ENCODE results near the gene DNMT3A. TPM values are rescaled to one million over a fixed set of nuclear protein-coding genes. Genes with fewer than 3 reads are reported as not detected.

DNMT3A gene
- total and polyA plus RNA-seq, 2 donors (not counting 1 experiment from before 2014, with no cell fraction given), result 8.9 to 24.5 TPM

DNA sequence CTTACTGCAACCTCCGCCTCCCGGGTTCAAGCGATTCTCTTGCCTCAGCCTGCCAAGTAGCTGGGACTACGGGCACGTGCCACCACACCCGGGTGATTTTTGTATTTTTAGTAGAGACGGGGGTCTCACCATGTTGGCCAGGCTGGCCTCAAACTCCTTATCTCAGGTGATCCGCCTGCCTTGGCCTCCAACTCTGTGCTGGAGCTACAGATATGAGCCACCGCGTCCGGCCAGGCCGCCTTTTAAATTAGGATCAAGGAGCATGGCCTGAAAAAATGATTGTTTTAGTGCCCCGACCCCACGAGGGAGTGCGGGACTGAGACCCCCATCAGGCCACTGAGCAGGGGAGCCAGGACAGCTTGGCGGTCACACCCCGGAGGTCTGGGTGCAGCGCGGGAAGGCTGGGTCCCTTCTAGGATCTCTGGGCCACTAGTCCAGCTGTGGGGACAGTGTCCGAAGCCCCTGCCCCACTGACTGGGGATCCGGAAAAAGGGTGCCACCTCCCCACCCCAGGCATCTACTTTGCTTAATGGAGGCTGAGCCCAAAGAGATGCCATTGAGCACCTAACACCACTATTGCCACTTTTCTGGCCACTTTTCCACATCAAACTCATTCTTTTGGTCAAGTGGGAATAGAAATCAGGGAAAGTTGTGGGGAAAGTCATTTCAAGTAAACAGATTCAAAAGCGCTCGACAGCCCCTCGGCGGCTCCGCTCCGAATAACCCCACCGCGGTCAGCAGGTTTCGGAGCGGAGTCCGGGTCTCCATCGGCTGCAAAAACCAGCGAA lies 19.7 kb upstream of the DNMT3A start:
- H3K4me1 ChIP-seq (ENCODE audit: control insufficient read depth in 2 of 2, insufficient read depth in 2 of 2, low read length in 2 of 2), result peaks cover 7 to 18% of the 10 kb centered on the region in 2 donors
- H3K79me2 ChIP-seq (ENCODE audit: control insufficient read depth, insufficient read depth, low read length), result peaks cover 4% of the 10 kb centered on the region
- Mint-ChIP-seq H3K9me3 (ENCODE audit: insufficient read depth) (no peaks in the 10 kb centered on the region), H3K4me1 (peaks cover 26% of the 10 kb centered on the region), H3K27ac (peak overlapping the region; percentile 96), H3K27me3 (no peaks in the 10 kb centered on the region), H3K4me3 (peak overlapping the region; percentile 89)
- ChIA-PET POLR2A (interaction anchor here (0.7 to 2.2 kb wide), 8 partner anchors 15 to 1657 kb away, joined by 3 to 28 read pairs (median 4); no protein-coding TSS in a partner anchor), CTCF (interaction anchor here (0.6 to 7.3 kb wide), 46 partner anchors 8 to 247 kb away, joined by 3 to 109 read pairs (median 6); partner anchors contain the start of gene DNMT3A)
- intact Hi-C loops (cut with micrococcal nuclease), result loop anchor here (1.0 to 10.0 kb wide), 13 partner anchors 16 to 389 kb away; partner anchors contain the start of genes DNAJC27, DTNB and POMC
- peaks cover 0 to 4% (median 0%) of the 10 kb centered on the region in 3 donors for H3K9me3 ChIP-seq (ENCODE audit: control extremely low read depth in 1 of 3, control insufficient read depth in 2 of 3, insufficient read depth in 1 of 3, low read length in 2 of 3)
- ATAC-seq (ENCODE audit: low read depth) (no peak), DNase-seq (no peak)
- H3K4me3 ChIP-seq (ENCODE audit: control extremely low read depth in 1 of 5, extremely low read depth in 1 of 5, insufficient read depth in 1 of 5, low read depth in 2 of 5, low read length in 4 of 5), result peak overlapping the region in 3 of 5 experiments; percentile 41 to 72 (median 61)
- peak overlapping the region; percentile 83 for H3K9ac ChIP-seq (ENCODE audit: low read length)
- H4K20me1 ChIP-seq (ENCODE audit: control insufficient read depth, insufficient read depth, low read length, poor library complexity, severe bottlenecking), result no peaks in the 10 kb centered on the region
- peak overlapping the region; percentile 88 for H3K4me2 ChIP-seq (replicated peaks; ENCODE audit: low read depth, low read length, poor library complexity, severe bottlenecking)
- no peak overlapping the region for H3K27ac ChIP-seq (ENCODE audit: low read length in 2 of 2)
- TF ChIP-seq EZH2 (IDR thresholded peaks at IDR 0.05; ENCODE audit: borderline replicate concordance, insufficient read depth, low read depth, low read length, poor library complexity, severe bottlenecking), result no peak
- whole genome bisulfite sequencing (ENCODE audit: insufficient coverage), result 57% methylated on average over 33 of the region's 34 CpGs
- no peaks in the 10 kb centered on the region for H3K27me3 ChIP-seq (replicated peaks in 1 of 4; ENCODE audit: control extremely low read depth in 1 of 4, control insufficient read depth in 3 of 4, insufficient read depth in 4 of 4, low read length in 3 of 4)
- peak overlapping the region; percentile 55 for H2AFZ ChIP-seq (ENCODE audit: insufficient read depth, low read depth, low read length, poor library complexity, severe bottlenecking)
- no peaks in the 10 kb centered on the region for H3K36me3 ChIP-seq (replicated peaks in 1 of 2; ENCODE audit: control extremely low read depth in 1 of 2, control insufficient read depth in 1 of 2, extremely low read depth in 1 of 2, insufficient read depth in 2 of 2, low read length in 1 of 2)

DNA sequence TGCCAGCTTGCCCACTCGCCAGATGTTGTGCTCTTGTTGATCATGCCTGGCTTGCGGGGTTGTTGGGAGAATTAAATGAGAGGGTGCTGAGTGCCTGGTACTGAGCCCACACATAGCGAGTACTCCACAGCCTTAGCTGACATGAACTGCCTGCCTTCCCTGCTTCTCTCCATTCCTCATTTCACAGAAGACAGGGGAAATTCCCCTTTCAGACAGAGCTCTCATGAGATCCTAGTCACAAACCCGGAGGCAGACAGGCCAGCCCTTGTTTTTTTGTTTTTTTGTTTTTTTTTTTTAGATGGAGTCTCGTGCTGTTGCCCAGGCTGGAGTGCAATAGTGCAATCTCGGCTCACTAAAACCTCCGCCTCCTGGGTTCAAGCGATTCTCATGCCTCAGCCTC lies 17.1 kb upstream of the DNMT3A start:
- intact Hi-C loops (cut with micrococcal nuclease), result no loop called here
- POLR2A ChIA-PET, result interaction anchor here (0.7 kb wide), 1 partner anchor 10 kb away, joined by 3 read pairs; no protein-coding TSS in a partner anchor

More for the DNA sequence above, 17.1 kb upstream of the DNMT3A start:
- no peaks in the 10 kb centered on the region for H3K9me3 Mint-ChIP-seq (ENCODE audit: insufficient read depth)
- H2AFZ ChIP-seq (ENCODE audit: insufficient read depth, low read depth, low read length, poor library complexity, severe bottlenecking), result no peak overlapping the region
- H3K4me1 ChIP-seq (ENCODE audit: control insufficient read depth in 2 of 2, insufficient read depth in 2 of 2, low read length in 2 of 2), result peaks cover 7 to 18% of the 10 kb centered on the region in 2 donors
- H3K4me1 Mint-ChIP-seq, result peaks cover 16% of the 10 kb centered on the region
- peaks cover 9% of the 10 kb centered on the region for H3K27me3 Mint-ChIP-seq
- no peak for TF ChIP-seq EZH2 (IDR thresholded peaks at IDR 0.05; ENCODE audit: borderline replicate concordance, insufficient read depth, low read depth, low read length, poor library complexity, severe bottlenecking)
- TF ChIP-seq, protein P1, sequence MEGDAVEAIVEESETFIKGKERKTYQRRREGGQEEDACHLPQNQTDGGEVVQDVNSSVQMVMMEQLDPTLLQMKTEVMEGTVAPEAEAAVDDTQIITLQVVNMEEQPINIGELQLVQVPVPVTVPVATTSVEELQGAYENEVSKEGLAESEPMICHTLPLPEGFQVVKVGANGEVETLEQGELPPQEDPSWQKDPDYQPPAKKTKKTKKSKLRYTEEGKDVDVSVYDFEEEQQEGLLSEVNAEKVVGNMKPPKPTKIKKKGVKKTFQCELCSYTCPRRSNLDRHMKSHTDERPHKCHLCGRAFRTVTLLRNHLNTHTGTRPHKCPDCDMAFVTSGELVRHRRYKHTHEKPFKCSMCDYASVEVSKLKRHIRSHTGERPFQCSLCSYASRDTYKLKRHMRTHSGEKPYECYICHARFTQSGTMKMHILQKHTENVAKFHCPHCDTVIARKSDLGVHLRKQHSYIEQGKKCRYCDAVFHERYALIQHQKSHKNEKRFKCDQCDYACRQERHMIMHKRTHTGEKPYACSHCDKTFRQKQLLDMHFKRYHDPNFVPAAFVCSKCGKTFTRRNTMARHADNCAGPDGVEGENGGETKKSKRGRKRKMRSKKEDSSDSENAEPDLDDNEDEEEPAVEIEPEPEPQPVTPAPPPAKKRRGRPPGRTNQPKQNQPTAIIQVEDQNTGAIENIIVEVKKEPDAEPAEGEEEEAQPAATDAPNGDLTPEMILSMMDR (IDR thresholded peaks at IDR 0.05), result no peak
- H3K27me3 ChIP-seq (replicated peaks in 1 of 4; ENCODE audit: control extremely low read depth in 1 of 4, control insufficient read depth in 3 of 4, insufficient read depth in 4 of 4, low read length in 3 of 4), result no peaks in the 10 kb centered on the region
- H4K20me1 ChIP-seq (ENCODE audit: control insufficient read depth, insufficient read depth, low read length, poor library complexity, severe bottlenecking), result no peaks in the 10 kb centered on the region
- no peak overlapping the region for H3K4me3 Mint-ChIP-seq
- no peak overlapping the region for H3K27ac Mint-ChIP-seq
- DNase-seq (no peak), ATAC-seq (ENCODE audit: low read depth) (no peak)
- CTCF ChIA-PET, result interaction anchor here (0.7 kb wide), 1 partner anchor 48 kb away, joined by 3 read pairs; no protein-coding TSS in a partner anchor
- no peak overlapping the region for H3K4me3 ChIP-seq (ENCODE audit: control extremely low read depth in 1 of 5, extremely low read depth in 1 of 5, insufficient read depth in 1 of 5, low read depth in 2 of 5, low read length in 4 of 5)
- H3K9ac ChIP-seq (ENCODE audit: low read length), result no peak overlapping the region
- peaks cover 0 to 4% (median 0%) of the 10 kb centered on the region in 3 donors for H3K9me3 ChIP-seq (ENCODE audit: control extremely low read depth in 1 of 3, control insufficient read depth in 2 of 3, insufficient read depth in 1 of 3, low read length in 2 of 3)
- peaks cover 4% of the 10 kb centered on the region for H3K79me2 ChIP-seq (ENCODE audit: control insufficient read depth, insufficient read depth, low read length)
- H3K36me3 ChIP-seq (replicated peaks in 1 of 2; ENCODE audit: control extremely low read depth in 1 of 2, control insufficient read depth in 1 of 2, extremely low read depth in 1 of 2, insufficient read depth in 2 of 2, low read length in 1 of 2), result no peaks in the 10 kb centered on the region
- 97% methylated on average over 6 of the region's 8 CpGs for WGBS (ENCODE audit: insufficient coverage)
- no peak overlapping the region for H3K27ac ChIP-seq (ENCODE audit: low read length in 2 of 2)
- no peak overlapping the region for H3K4me2 ChIP-seq (replicated peaks; ENCODE audit: low read depth, low read length, poor library complexity, severe bottlenecking)

All from B cell (primary cell).